IPS-NIHi7 (cell line): ENCODE data around the gene HMGCR.

ENCODE experiments used
- DNase-seq: peaks from one replicate; pipeline ENCODE4 v3.0.0; 2012; ENCODE audit warnings: mixed read lengths; ENCODE audit errors: extremely low spot score

Gene HMGCR

GRCh38 chr5:75340714-75341478 lies 3.9 kb downstream of the HMGCR start:
- DNase-seq: no peak

DNA sequence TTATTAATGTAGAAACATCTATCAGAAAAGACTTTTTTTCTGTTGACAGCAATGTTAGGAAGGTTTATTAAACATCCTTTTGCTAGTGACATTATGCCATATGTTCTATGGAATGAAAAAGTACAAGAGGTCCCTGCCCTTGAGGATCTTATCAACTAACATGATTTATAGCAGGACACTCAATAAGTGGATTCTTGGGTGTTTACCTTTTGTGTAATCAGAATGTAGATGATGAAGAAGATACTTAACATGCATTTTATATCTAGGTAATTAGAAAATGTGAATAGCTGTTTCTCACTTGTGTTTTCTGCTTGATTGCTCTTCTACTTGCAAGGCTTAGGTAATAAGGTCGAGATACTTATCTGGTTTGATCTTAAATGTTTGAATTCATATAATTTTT lies 4.9 kb downstream of the HMGCR start:
- no peak for DNase-seq

DNA sequence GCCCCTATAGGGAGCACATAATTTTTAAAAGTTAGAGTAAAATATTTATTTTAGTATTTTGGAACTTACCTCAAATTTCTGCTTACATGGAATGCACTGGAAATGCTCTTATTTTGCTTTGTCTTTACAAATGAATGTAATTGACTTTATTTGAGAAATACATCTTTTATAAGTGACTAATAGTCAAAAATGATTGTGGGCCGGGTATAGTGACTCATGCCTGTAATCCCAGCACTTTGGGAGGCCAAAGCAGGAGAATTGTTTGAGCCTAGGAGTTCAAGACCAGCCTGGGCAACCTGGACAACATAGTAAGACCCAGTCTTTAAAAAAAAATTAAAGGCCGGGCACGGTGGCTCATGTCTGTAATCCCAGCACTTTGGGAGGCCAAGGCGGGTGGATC lies 5.8 kb downstream of the HMGCR start:
- DNase-seq: no peak

GRCh38 chr5:75348241-75348640 lies 11.2 kb downstream of the HMGCR start:
- no peak for DNase-seq

- no peak for DNase-seq
These were observed 12.6 kb downstream of the HMGCR start for GRCh38 chr5:75349663-75350062.

- DNase-seq: no peak
These were observed 14.3 kb downstream of the HMGCR start for GRCh38 chr5:75351139-75351926.

DNA sequence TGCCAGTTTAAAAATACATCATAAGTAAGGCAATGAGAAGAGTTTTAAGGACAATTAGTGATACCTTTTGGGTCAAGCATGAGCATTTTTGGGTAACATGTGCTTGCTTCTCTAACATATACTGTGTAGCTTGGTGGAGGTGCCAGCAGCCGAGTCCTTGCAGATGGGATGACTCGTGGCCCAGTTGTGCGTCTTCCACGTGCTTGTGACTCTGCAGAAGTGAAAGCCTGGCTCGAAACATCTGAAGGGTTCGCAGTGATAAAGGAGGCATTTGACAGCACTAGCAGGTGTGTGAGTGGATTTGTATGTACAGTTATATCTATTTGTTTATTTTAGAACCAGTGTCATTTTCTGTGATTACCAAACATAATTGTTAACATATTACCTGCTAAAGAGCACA lies 18.2 kb downstream of the HMGCR start:
- DNase-seq: no peak

GRCh38 chr5:75356719-75357118 lies 19.7 kb downstream of the HMGCR start:
- DNase-seq: no peak

DNA sequence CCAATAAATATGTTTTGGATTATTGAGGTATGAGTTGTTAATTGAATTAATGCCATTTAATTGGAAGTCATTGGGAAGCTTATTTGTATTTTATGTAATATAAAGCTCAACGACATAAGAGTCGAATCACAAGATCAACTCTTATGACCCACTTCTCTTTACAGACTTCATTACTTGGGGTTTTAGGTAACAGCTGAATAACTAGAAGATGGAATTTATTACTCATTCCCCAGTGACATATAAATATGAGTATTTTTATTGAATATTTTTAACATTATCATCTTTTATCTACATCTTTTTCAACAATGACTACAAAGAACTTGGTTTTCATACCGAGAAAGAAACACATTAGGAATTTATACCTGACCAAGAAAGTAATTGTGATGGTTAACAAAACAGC lies 21.1 kb downstream of the HMGCR start:
- no peak for DNase-seq

DNA sequence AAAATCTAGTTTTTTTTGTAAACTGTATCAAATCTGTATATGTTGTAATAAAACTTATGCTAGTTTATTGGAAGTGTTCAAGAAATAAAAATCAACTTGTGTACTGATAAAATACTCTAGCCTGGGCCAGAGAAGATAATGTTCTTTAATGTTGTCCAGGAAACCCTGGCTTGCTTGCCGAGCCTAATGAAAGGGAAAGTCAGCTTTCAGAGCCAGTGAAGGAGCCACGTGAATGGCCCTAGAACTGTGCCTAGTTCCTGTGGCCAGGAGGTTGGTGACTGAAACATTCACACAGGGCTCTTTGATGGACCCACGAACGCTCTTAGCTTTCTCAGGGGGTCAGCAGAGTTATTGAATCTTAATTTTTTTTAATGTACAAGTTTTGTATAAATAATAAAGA lies 24.3 kb downstream of the HMGCR start:
- DNase-seq: no peak

GRCh38 chr5:75362474-75362975 lies 25.5 kb downstream of the HMGCR start:
- DNase-seq: no peak

DNA sequence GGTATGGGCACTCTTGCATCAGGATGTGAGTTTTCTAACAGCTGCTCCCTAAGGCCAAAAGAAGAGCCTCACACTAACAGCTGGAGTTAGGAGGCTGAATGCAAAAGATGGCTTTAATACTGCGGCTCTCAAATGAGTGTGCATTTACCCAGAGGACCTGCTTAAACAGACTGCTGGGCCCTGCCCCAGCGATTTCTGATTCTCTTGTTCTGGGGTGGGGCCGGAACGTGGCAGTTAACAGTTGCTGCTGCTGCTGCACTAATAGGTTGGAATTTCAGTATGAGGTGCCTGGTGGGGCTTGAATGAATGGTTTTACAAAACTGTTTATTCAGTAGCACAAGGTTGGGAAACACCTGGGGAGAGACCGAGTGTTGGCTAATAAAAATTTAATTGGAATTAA lies 26.1 kb downstream of the HMGCR start:
- no peak for DNase-seq

GRCh38 chr5:75363726-75364495 lies 26.9 kb downstream of the HMGCR start:
- no peak for DNase-seq

GRCh38 chr5:75364571-75365280 lies 27.7 kb downstream of the HMGCR start:
- no peak for DNase-seq

- DNase-seq: peak; percentile 33
These were observed 28.7 kb downstream of the HMGCR start for GRCh38 chr5:75365740-75366139.

DNA sequence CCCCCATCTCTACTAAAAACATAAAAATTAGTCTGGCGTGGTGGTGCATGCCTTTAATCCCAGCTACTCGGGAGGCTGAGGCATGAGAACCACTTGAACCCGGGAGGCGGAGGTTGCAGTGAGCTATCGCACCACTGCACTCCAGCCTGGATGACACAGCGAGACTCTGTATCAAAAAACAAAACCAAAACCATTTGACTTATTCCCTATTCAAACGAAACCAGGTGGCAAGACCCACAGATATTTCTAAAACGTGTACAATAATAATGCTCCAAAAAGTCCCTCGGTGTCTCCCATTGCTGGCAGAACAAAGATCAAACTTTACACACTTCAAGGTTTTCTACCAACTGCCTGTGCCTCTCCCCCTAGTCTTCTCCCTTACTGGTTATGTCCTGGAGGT lies 29.8 kb downstream of the HMGCR start:
- no peak for DNase-seq

DNA sequence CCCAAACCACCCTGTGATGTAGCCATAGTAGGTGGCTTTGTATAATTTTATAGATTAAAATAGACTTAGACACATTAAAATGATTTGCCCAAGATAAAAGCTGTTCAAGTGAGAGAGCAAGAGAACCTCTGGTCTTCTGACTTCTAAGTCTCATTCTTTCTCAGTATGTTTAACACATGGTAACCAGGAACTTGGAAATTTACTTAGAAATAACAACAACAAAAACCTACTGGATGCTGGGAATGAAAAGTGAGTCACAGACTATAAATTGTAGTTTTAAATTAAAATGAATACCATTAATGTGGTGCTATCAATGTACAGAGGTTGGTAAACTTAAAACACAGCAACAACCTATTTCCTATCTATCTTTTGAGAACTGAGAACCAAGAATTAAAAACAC lies 30.4 kb downstream of the HMGCR start:
- no peak for DNase-seq

GRCh38 chr5:75368391-75368790 lies 31.4 kb downstream of the HMGCR start:
- no peak for DNase-seq

DNA sequence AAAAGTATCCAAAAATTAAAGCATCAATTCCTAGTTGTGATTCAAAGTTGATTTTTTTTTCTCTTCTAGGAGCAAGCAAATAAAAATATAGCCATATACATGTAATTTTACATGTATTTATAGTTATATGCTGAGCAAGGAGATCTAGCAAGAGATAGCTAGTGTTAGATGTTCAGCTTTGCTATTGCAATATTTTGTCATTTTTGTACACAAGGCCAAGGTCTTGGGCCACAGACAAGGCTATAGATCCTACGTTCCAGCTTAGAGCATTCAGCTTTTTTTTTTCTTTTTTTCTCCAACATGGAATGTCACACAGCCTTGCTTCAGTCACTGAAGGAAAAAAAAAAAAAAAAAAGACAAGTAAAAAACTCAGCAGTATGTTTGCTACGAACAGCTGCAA lies 36.8 kb downstream of the HMGCR start:
- DNase-seq: no peak

DNA sequence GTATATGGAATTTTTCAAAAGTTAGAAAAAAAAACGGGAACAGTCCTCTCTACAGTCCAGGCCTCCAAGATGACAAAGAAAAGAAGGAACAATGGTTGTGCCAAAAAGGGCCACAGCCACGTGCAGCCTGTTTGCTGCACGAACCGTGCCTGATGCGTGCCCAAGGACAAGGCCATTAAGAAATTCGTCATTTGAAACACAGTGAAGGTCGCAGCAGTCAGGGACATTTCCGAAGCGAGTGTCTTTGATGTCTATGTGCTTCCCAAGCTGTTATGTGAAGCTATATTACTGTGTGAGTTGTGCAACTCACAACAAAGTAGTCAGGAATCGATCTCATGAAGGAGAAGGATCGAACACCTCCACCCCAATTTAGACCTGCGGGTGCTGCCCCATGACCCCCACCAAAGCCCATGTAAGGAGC lies 37.4 kb downstream of the HMGCR start:
- no peak for DNase-seq

DNA sequence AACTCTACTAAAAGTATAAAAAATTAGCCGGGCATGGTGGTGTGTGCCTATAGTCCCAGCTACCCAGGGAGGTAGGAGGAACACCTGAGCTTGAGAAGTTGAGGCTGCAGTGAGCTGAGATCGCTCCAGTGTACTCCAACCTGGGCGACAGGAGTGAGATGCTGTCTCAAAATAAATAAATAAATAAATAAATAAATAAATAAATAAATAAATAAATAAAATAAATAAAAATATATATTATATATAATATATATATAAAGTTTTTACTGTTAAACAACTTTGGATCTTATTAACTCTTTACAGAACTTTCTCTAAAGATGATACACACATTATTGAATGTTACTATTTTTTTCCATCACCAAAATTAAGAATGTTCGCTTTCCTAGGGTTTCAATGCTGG lies 38.4 kb downstream of the HMGCR start:
- no peak for DNase-seq

DNA sequence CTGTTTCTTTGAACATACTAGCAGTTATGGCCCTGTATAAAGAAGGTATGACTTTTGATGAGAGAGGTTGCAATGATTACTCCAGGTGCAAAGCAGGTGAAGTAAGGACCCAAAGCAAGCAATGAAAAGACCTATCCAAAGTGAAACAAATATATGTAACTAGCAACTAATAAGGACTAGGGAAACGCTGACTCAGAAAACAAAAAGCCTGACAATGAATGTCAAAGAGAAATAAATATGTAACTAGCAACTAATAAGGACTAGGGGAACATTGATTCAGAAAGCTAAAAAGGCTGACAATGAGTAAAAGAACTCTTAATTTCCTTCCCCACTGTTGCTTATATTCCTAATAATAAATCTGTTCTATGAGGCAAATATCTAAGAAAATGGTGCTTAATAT lies 43.1 kb downstream of the HMGCR start:
- DNase-seq: no peak
